Liver (tissue), 3 donors: Measurements from ENCODE around the gene RCAN3.

Experiments
- CTCF ChIP-seq: fragments of 150-350 bp; IDR thresholded peaks from 2 replicates; pipeline ENCODE4 v1.5.1; 2017; ENCODE audit warnings: improper control_type of control experiment, low read depth, low read length; ENCODE audit not compliant: missing input control
- EGR1 ChIP-seq, 2 donors: IDR thresholded peaks; 2 replicates each; pipeline ENCODE4 v1.6.1; 2016 to 2018; ENCODE audit warnings: antibody characterized with exemption in 2 of 2, low read depth in 2 of 2
- FOXA1 ChIP-seq: IDR thresholded peaks from 2 replicates; pipeline ENCODE4 v1.6.1; 2016; ENCODE audit warnings: antibody characterized with exemption
- GABPA ChIP-seq, 2 donors: IDR thresholded peaks in 1 of 2; conservative IDR thresholded peaks in 1 of 2; 2 replicates each; pipeline ENCODE4 v1.6.1; 2016; ENCODE audit warnings: antibody characterized with exemption in 2 of 2, mild to moderate bottlenecking in 1 of 2, moderate library complexity in 1 of 2
- JUND ChIP-seq, 2 donors: IDR thresholded peaks; 2 replicates each; pipeline ENCODE4 v1.6.1; 2016; ENCODE audit warnings: antibody characterized with exemption in 2 of 2
- NR2F2 ChIP-seq: IDR thresholded peaks from 2 replicates; pipeline ENCODE4 v1.6.1; 2016; ENCODE audit warnings: antibody characterized with exemption
- RAD21 ChIP-seq, 2 donors: IDR thresholded peaks; 2 replicates each; pipeline ENCODE4 v1.6.1; 2016; ENCODE audit warnings: antibody characterized with exemption in 2 of 2, mild to moderate bottlenecking in 2 of 2
- REST ChIP-seq: IDR thresholded peaks from 2 replicates; pipeline ENCODE4 v1.6.1; 2016; ENCODE audit warnings: antibody characterized with exemption, mild to moderate bottlenecking
- RXRA ChIP-seq, 2 donors: IDR thresholded peaks; 2 replicates each; pipeline ENCODE4 v1.6.1; 2017 to 2018; ENCODE audit warnings: antibody characterized with exemption in 2 of 2, mild to moderate bottlenecking in 1 of 2
- SP1 ChIP-seq: IDR thresholded peaks from 2 replicates; pipeline ENCODE4 v1.6.1; 2018; ENCODE audit warnings: antibody characterized with exemption, mild to moderate bottlenecking
- TAF1 ChIP-seq: conservative IDR thresholded peaks from 2 replicates; pipeline ENCODE4 v1.6.1; 2016; ENCODE audit warnings: antibody characterized with exemption, mild to moderate bottlenecking
- YY1 ChIP-seq: IDR thresholded peaks from 2 replicates; pipeline ENCODE4 v1.6.1; 2016; ENCODE audit warnings: antibody characterized with exemption, mild to moderate bottlenecking
- ZBTB33 ChIP-seq: IDR thresholded peaks from 2 replicates; pipeline ENCODE4 v1.6.1; 2016; ENCODE audit warnings: antibody characterized with exemption
- donor health status: healthy.
- donor health status: healthy.

GRCh38 chr1:24455272-24455671 is 47.4 kb upstream of the RCAN3 start:
- TF ChIP-seq CTCF: no peak
- TF ChIP-seq YY1: no peak
- TF ChIP-seq TAF1: no peak
- TF ChIP-seq RAD21 (IDR thresholded peaks at IDR 0.05): no peak
- no peak for TF ChIP-seq ZBTB33
- TF ChIP-seq FOXA1: no peak
- TF ChIP-seq RXRA (IDR thresholded peaks at IDR 0.05): no peak
- TF ChIP-seq SP1: no peak
- TF ChIP-seq REST: no peak
- TF ChIP-seq GABPA (IDR thresholded peaks at IDR 0.05 in 1 of 2, conservative IDR thresholded peaks at IDR 0.05 in 1 of 2): no peak
- TF ChIP-seq JUND (IDR thresholded peaks at IDR 0.05): no peak
- no peak for TF ChIP-seq EGR1 (IDR thresholded peaks at IDR 0.05; ENCODE audit: low read depth in 2 of 2)
- no peak for TF ChIP-seq NR2F2
